HG02943 (cell line): Measurements from ENCODE around the gene SORCS2.

ENCODE experiments used
- ATAC-seq: cut with Tn5 transposase; IDR thresholded peaks from one replicate; pipeline ENCODE4 v1.9.1; 2021; ENCODE audit warnings: mild to moderate bottlenecking, low read depth, moderate library complexity; ENCODE audit not compliant: unreplicated experiment

SORCS2 gene

GRCh38 chr4:7332216-7333023 is 140.1 kb downstream of the SORCS2 start:
- ATAC-seq: no peak

GRCh38 chr4:7333024-7333780 is 140.9 kb downstream of the SORCS2 start:
- ATAC-seq: no peak

GRCh38 chr4:7333801-7334421 is 141.6 kb downstream of the SORCS2 start:
- ATAC-seq: no peak

- ATAC-seq: no peak
These were observed 142.4 kb downstream of the SORCS2 start for GRCh38 chr4:7334521-7335275.

- ATAC-seq: no peak
These were observed 143.2 kb downstream of the SORCS2 start for GRCh38 chr4:7335344-7336066.

GRCh38 chr4:7336067-7336569 is 143.8 kb downstream of the SORCS2 start:
- ATAC-seq: no peak

GRCh38 chr4:7336732-7337131 is 144.4 kb downstream of the SORCS2 start:
- no peak for ATAC-seq

- no peak for ATAC-seq
These were observed 145.1 kb downstream of the SORCS2 start for GRCh38 chr4:7337196-7338058.

GRCh38 chr4:7338059-7338452 is 145.7 kb downstream of the SORCS2 start:
- no peak for ATAC-seq

- ATAC-seq: no peak
These were observed 146.7 kb downstream of the SORCS2 start for GRCh38 chr4:7338876-7339623.

GRCh38 chr4:7339751-7340552 is 147.6 kb downstream of the SORCS2 start:
- no peak for ATAC-seq

GRCh38 chr4:7340553-7341433 is 148.5 kb downstream of the SORCS2 start:
- no peak for ATAC-seq

- ATAC-seq: no peak
These were observed 149.3 kb downstream of the SORCS2 start for GRCh38 chr4:7341491-7342222.

- ATAC-seq: no peak
These were observed 150.1 kb downstream of the SORCS2 start for GRCh38 chr4:7342223-7343080.
